ENCODE measurements around the gene KLF18. TPM values are rescaled to one million over a fixed set of nuclear protein-coding genes. Genes with fewer than 3 reads are reported as not detected.

The KLF18 gene
- polyA plus RNA-seq, 1 donor (not counting 4 experiments of a cell fraction or from before 2014, with no cell fraction given) = not detected

- no peaks in the 10 kb centered on the region for H3K9me1 ChIP-seq (ENCODE audit: control insufficient read depth, extremely low read depth, insufficient read depth, low read length)
- H3K27me3 ChIP-seq (ENCODE audit: control insufficient read depth, extremely low read depth, insufficient read depth, low read length) = no peaks in the 10 kb centered on the region
- no peak overlapping the region for H3K4me2 ChIP-seq (ENCODE audit: control insufficient read depth, extremely low read depth, insufficient read depth, low read depth, low read length)
- H3K9ac ChIP-seq (ENCODE audit: control insufficient read depth, extremely low read depth, insufficient read depth, low read length) = no peak overlapping the region
- H2AFZ ChIP-seq (ENCODE audit: control insufficient read depth, low read length) = no peak overlapping the region
- no peaks in the 10 kb centered on the region for H3K4me1 ChIP-seq (ENCODE audit: control insufficient read depth, extremely low read depth, insufficient read depth, low read length)
- dilution Hi-C loops (cut with MboI; ENCODE audit: extremely low pct_ligation_motif_present, low sequenced_read_pairs) = no loop called here
- H4K20me1 ChIP-seq (ENCODE audit: control insufficient read depth, extremely low read depth, insufficient read depth, low read length) = no peaks in the 10 kb centered on the region
- FAIRE-seq (no peak), DNase-seq (ENCODE audit: low read depth, low spot score) (no peak)
- H3K36me3 ChIP-seq (ENCODE audit: control insufficient read depth in 2 of 2, extremely low read depth in 1 of 2, insufficient read depth in 2 of 2, low read length in 2 of 2) = no peaks in the 10 kb centered on the region
- no peak for TF ChIP-seq EZH2 (IDR thresholded peaks at IDR 0.05; ENCODE audit: low read length)
- TF ChIP-seq, protein P1, sequence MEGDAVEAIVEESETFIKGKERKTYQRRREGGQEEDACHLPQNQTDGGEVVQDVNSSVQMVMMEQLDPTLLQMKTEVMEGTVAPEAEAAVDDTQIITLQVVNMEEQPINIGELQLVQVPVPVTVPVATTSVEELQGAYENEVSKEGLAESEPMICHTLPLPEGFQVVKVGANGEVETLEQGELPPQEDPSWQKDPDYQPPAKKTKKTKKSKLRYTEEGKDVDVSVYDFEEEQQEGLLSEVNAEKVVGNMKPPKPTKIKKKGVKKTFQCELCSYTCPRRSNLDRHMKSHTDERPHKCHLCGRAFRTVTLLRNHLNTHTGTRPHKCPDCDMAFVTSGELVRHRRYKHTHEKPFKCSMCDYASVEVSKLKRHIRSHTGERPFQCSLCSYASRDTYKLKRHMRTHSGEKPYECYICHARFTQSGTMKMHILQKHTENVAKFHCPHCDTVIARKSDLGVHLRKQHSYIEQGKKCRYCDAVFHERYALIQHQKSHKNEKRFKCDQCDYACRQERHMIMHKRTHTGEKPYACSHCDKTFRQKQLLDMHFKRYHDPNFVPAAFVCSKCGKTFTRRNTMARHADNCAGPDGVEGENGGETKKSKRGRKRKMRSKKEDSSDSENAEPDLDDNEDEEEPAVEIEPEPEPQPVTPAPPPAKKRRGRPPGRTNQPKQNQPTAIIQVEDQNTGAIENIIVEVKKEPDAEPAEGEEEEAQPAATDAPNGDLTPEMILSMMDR (optimal IDR thresholded peaks at IDR 0.05 in 1 of 3, IDR thresholded peaks at IDR 0.05 in 1 of 3, conservative IDR thresholded peaks at IDR 0.05 in 1 of 3; ENCODE audit: extremely low read depth in 1 of 3, insufficient read depth in 2 of 3, low read length in 3 of 3) = peak in 2 of 3 experiments; percentile 6 to 27
- no peaks in the 10 kb centered on the region for H3K79me2 ChIP-seq (ENCODE audit: control insufficient read depth, insufficient read depth, low read length)
- H3K27ac ChIP-seq (ENCODE audit: control insufficient read depth, insufficient read depth, low read length) = no peak overlapping the region
- H3K4me3 ChIP-seq (ENCODE audit: control insufficient read depth in 2 of 3, extremely low read depth in 1 of 3, insufficient read depth in 2 of 3, low read depth in 1 of 3, low read length in 3 of 3) = no peak overlapping the region
- no peaks in the 10 kb centered on the region for H3K9me3 ChIP-seq (ENCODE audit: control insufficient read depth, low read depth, low read length)
Observed at GRCh38 chr1:44103270-44104131, 37.9 kb downstream of the KLF18 start.

- H4K20me1 ChIP-seq (ENCODE audit: control insufficient read depth, extremely low read depth, insufficient read depth, low read length) = no peaks in the 10 kb centered on the region
- no peak overlapping the region for H3K9ac ChIP-seq (ENCODE audit: control insufficient read depth, extremely low read depth, insufficient read depth, low read length)
- FAIRE-seq = no peak
- H3K4me1 ChIP-seq (ENCODE audit: control insufficient read depth, extremely low read depth, insufficient read depth, low read length) = no peaks in the 10 kb centered on the region
- H2AFZ ChIP-seq (ENCODE audit: control insufficient read depth, low read length) = no peak overlapping the region
- dilution Hi-C loops (cut with MboI; ENCODE audit: extremely low pct_ligation_motif_present, low sequenced_read_pairs) = no loop called here
- DNase-seq (ENCODE audit: low read depth, low spot score) = no peak
- H3K9me1 ChIP-seq (ENCODE audit: control insufficient read depth, extremely low read depth, insufficient read depth, low read length) = no peaks in the 10 kb centered on the region
- no peaks in the 10 kb centered on the region for H3K9me3 ChIP-seq (ENCODE audit: control insufficient read depth, low read depth, low read length)
- H3K4me3 ChIP-seq (ENCODE audit: control insufficient read depth in 2 of 3, extremely low read depth in 1 of 3, insufficient read depth in 2 of 3, low read depth in 1 of 3, low read length in 3 of 3) = no peak overlapping the region
- no peak for TF ChIP-seq EZH2 (IDR thresholded peaks at IDR 0.05; ENCODE audit: low read length)
- TF ChIP-seq, protein P1 (optimal IDR thresholded peaks at IDR 0.05 in 1 of 3, IDR thresholded peaks at IDR 0.05 in 1 of 3, conservative IDR thresholded peaks at IDR 0.05 in 1 of 3; ENCODE audit: extremely low read depth in 1 of 3, insufficient read depth in 2 of 3, low read length in 3 of 3) = no peak
- no peak overlapping the region for H3K27ac ChIP-seq (ENCODE audit: control insufficient read depth, insufficient read depth, low read length)
- H3K4me2 ChIP-seq (ENCODE audit: control insufficient read depth, extremely low read depth, insufficient read depth, low read depth, low read length) = no peak overlapping the region
- H3K36me3 ChIP-seq (ENCODE audit: control insufficient read depth in 2 of 2, extremely low read depth in 1 of 2, insufficient read depth in 2 of 2, low read length in 2 of 2) = no peaks in the 10 kb centered on the region
- no peaks in the 10 kb centered on the region for H3K27me3 ChIP-seq (ENCODE audit: control insufficient read depth, extremely low read depth, insufficient read depth, low read length)
- no peaks in the 10 kb centered on the region for H3K79me2 ChIP-seq (ENCODE audit: control insufficient read depth, insufficient read depth, low read length)
Observed at GRCh38 chr1:44101328-44101727, 40.1 kb downstream of the KLF18 start.

All from keratinocyte (primary cell).